OCI-LY1 (cell line): ENCODE measurements around the gene IRF2.

Experiments used
- CTCF ChIP-seq: fragments of 200-600 bp; sonication (generic), shearing (Covaris generic); IDR thresholded peaks from 2 replicates; pipeline ENCODE4 v1.5.1; 2017; ENCODE audit warnings: mild to moderate bottlenecking, antibody characterized with exemption, low read length, moderate library complexity, mixed read lengths
- EZH2 ChIP-seq: fragments of 200-600 bp; sonication (generic), shearing (Covaris generic); IDR thresholded peaks from 2 replicates; pipeline ENCODE4 v1.8.0; 2017; ENCODE audit warnings: borderline replicate concordance, mixed run types, mild to moderate bottlenecking, antibody characterized with exemption, low read length, moderate library complexity, mixed read lengths

DNA sequence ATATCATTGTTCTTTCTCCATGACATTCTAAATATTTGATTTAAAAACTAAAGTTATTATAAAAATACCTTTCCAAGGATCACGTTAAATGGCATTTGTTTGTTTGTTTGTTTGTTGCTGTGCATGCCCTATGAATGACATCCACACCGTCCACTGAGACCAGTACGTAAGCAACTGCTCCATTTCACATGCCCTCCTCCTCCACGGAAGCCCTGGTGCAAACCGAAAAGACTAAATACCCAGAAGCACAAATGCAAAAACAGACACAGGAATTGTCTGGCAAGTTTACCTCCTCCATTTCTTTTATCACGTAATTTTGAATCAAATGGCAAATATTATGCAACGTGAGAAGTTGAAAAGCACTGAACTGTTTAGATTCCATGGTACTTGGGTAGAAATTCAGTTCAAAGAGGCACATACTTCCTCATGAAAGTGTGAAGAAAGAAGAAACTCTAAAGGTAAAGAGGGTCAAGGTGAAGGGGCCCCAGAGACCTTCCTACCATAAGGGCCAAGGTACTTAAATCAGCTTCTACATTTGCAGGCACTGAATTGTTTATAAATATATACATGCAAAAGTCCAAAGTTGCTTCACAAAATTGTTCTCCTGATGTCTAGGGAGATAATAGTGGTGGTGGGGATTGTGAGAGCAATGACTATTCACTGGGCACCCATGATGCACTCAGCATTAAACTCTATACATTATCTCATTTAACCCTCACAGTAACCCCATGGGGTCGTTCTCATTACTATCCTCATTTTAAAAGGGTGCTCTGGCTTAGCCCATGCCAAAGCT is 23.4 kb downstream of the IRF2 start:
- TF ChIP-seq CTCF (no peak), EZH2 (no peak)
